ENCODE results near the gene OLFM4. TPM values are rescaled to one million over a fixed set of nuclear protein-coding genes. Genes with fewer than 3 reads are reported as not detected.

The OLFM4 gene
- polyA plus RNA-seq, 1 donor (not counting 4 experiments of a cell fraction or from before 2014, with no cell fraction given) = not detected

GRCh38 chr13:53074114-53074513 is 45.5 kb downstream of the OLFM4 start:
- Histone ChIP-seq H3K9me1 (ENCODE audit: control insufficient read depth, extremely low read depth, insufficient read depth, low read length) (no peaks in the 10 kb centered on the region), H3K27ac (ENCODE audit: control insufficient read depth, insufficient read depth, low read length) (no peak overlapping the region), H3K4me2 (ENCODE audit: control insufficient read depth, extremely low read depth, insufficient read depth, low read depth, low read length) (no peak overlapping the region), H2AFZ (ENCODE audit: control insufficient read depth, low read length) (no peak overlapping the region), H3K4me1 (ENCODE audit: control insufficient read depth, extremely low read depth, insufficient read depth, low read length) (no peaks in the 10 kb centered on the region), H3K9me3 (ENCODE audit: control insufficient read depth, low read depth, low read length) (no peaks in the 10 kb centered on the region), H3K4me3 (ENCODE audit: control insufficient read depth in 2 of 3, extremely low read depth in 1 of 3, insufficient read depth in 2 of 3, low read depth in 1 of 3, low read length in 3 of 3) (no peak overlapping the region), H3K9ac (ENCODE audit: control insufficient read depth, extremely low read depth, insufficient read depth, low read length) (no peak overlapping the region), H3K79me2 (ENCODE audit: control insufficient read depth, insufficient read depth, low read length) (no peaks in the 10 kb centered on the region), H3K36me3 (ENCODE audit: control insufficient read depth in 2 of 2, extremely low read depth in 1 of 2, insufficient read depth in 2 of 2, low read length in 2 of 2) (no peaks in the 10 kb centered on the region), H3K27me3 (ENCODE audit: control insufficient read depth, extremely low read depth, insufficient read depth, low read length) (no peaks in the 10 kb centered on the region), H4K20me1 (ENCODE audit: control insufficient read depth, extremely low read depth, insufficient read depth, low read length) (no peaks in the 10 kb centered on the region)
- no peak for FAIRE-seq
- DNase-seq (ENCODE audit: low read depth, low spot score) = no peak
- TF ChIP-seq EZH2 (IDR thresholded peaks at IDR 0.05; ENCODE audit: low read length) (no peak), CTCF (optimal IDR thresholded peaks at IDR 0.05 in 1 of 3, IDR thresholded peaks at IDR 0.05 in 1 of 3, conservative IDR thresholded peaks at IDR 0.05 in 1 of 3; ENCODE audit: extremely low read depth in 1 of 3, insufficient read depth in 2 of 3, low read length in 3 of 3) (no peak)
- dilution Hi-C loops (cut with MboI; ENCODE audit: extremely low pct_ligation_motif_present, low sequenced_read_pairs) = no loop called here

- Histone ChIP-seq H3K79me2 (ENCODE audit: control insufficient read depth, insufficient read depth, low read length) (no peaks in the 10 kb centered on the region), H3K9me3 (ENCODE audit: control insufficient read depth, low read depth, low read length) (no peaks in the 10 kb centered on the region), H3K4me1 (ENCODE audit: control insufficient read depth, extremely low read depth, insufficient read depth, low read length) (no peaks in the 10 kb centered on the region), H4K20me1 (ENCODE audit: control insufficient read depth, extremely low read depth, insufficient read depth, low read length) (no peaks in the 10 kb centered on the region), H3K27me3 (ENCODE audit: control insufficient read depth, extremely low read depth, insufficient read depth, low read length) (no peaks in the 10 kb centered on the region), H3K27ac (ENCODE audit: control insufficient read depth, insufficient read depth, low read length) (no peak overlapping the region), H3K9me1 (ENCODE audit: control insufficient read depth, extremely low read depth, insufficient read depth, low read length) (no peaks in the 10 kb centered on the region), H3K36me3 (ENCODE audit: control insufficient read depth in 2 of 2, extremely low read depth in 1 of 2, insufficient read depth in 2 of 2, low read length in 2 of 2) (no peaks in the 10 kb centered on the region), H3K9ac (ENCODE audit: control insufficient read depth, extremely low read depth, insufficient read depth, low read length) (no peak overlapping the region), H3K4me3 (ENCODE audit: control insufficient read depth in 2 of 3, extremely low read depth in 1 of 3, insufficient read depth in 2 of 3, low read depth in 1 of 3, low read length in 3 of 3) (no peak overlapping the region), H2AFZ (ENCODE audit: control insufficient read depth, low read length) (no peak overlapping the region), H3K4me2 (ENCODE audit: control insufficient read depth, extremely low read depth, insufficient read depth, low read depth, low read length) (no peak overlapping the region)
- no peak for DNase-seq (ENCODE audit: low read depth, low spot score)
- dilution Hi-C loops (cut with MboI; ENCODE audit: extremely low pct_ligation_motif_present, low sequenced_read_pairs) = no loop called here
- no peak for FAIRE-seq
- TF ChIP-seq EZH2 (IDR thresholded peaks at IDR 0.05; ENCODE audit: low read length) = no peak
- TF ChIP-seq CTCF (optimal IDR thresholded peaks at IDR 0.05 in 1 of 3, IDR thresholded peaks at IDR 0.05 in 1 of 3, conservative IDR thresholded peaks at IDR 0.05 in 1 of 3; ENCODE audit: extremely low read depth in 1 of 3, insufficient read depth in 2 of 3, low read length in 3 of 3) = no peak
Measured at GRCh38 chr13:53075356-53076041, 46.9 kb downstream of the OLFM4 start.
